Ishikawa (cell line): Measurements from ENCODE around the gene ST6GALNAC1.

Experiments used
- CEBPB ChIP-seq: IDR thresholded peaks from 2 replicates; pipeline ENCODE4 v1.6.1; 2012
- CREB1 ChIP-seq: IDR thresholded peaks from 2 replicates; pipeline ENCODE4 v1.6.1; 2012; ENCODE audit warnings: low read depth
- EGR1 ChIP-seq: IDR thresholded peaks from 2 replicates; pipeline ENCODE4 v1.6.1; 2012
- EP300 ChIP-seq: IDR thresholded peaks from 2 replicates; pipeline ENCODE4 v1.6.1; 2012; ENCODE audit warnings: borderline replicate concordance
- NFIC ChIP-seq: IDR thresholded peaks from 2 replicates; pipeline ENCODE4 v1.6.1; 2012
- RAD21 ChIP-seq: IDR thresholded peaks from 2 replicates; pipeline ENCODE4 v1.6.1; 2012; ENCODE audit warnings: low read depth
- TAF1 ChIP-seq: IDR thresholded peaks from 2 replicates; pipeline ENCODE4 v1.6.1; 2012; ENCODE audit warnings: low read depth, mild to moderate bottlenecking
- TCF12 ChIP-seq: IDR thresholded peaks from 2 replicates; pipeline ENCODE4 v1.6.1; 2012; ENCODE audit warnings: low read depth
- TF ChIP-seq, protein P1 (sequence below): IDR thresholded peaks from 2 replicates; pipeline ENCODE4 v1.6.1; 2012; ENCODE audit warnings: low read depth, mild to moderate bottlenecking
- TF ChIP-seq, protein P2 (sequence below): IDR thresholded peaks from 2 replicates; pipeline ENCODE4 v1.6.1; 2012
- TF ChIP-seq, protein P3 (sequence below): IDR thresholded peaks from 2 replicates; pipeline ENCODE4 v1.6.1; 2012

DNA sequence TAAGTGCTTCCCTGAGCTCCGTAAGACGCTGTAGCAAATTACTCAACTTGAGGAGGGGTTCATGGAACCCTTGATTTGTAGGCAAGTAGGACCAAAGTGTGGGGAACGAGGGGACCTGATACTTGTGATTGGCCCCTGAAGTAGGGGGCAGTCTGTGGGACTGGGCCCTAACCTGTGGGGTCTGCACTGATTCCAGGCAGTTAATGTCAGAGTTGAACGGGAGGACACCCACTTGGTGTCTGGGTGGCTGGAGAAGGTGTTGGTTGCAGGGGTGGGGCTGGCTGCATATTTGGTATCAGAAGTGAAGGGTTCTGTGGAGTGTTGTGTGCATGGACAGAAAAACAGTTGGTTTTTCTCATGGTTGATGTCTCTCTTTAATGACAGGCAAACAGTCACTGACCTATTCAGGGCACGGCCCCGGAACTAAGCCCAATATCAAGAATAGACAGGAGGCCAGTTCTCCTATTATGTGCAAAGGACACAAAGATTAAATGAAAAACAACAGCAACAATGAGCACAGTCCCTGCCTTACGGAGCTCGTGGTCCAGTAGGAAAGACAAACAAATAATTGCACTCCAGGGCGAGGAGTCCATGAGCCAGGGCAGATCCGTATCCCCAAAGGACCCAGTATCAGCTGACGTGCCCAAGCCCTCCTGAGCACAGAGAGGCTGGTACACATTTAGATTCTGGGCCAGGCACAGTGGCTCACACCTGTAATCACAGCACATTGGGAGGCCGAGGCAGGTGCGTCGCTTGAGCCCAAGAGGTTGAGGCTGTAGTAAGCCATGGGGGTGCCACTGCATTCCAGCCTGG lies 48.0 kb upstream of the ST6GALNAC1 start:
- TF ChIP-seq CEBPB (no peak), TAF1 (no peak), EGR1 (no peak), CREB1 (no peak), RAD21 (no peak), EP300 (no peak), TCF12 (no peak), NFIC (no peak)
- TF ChIP-seq, protein P1, sequence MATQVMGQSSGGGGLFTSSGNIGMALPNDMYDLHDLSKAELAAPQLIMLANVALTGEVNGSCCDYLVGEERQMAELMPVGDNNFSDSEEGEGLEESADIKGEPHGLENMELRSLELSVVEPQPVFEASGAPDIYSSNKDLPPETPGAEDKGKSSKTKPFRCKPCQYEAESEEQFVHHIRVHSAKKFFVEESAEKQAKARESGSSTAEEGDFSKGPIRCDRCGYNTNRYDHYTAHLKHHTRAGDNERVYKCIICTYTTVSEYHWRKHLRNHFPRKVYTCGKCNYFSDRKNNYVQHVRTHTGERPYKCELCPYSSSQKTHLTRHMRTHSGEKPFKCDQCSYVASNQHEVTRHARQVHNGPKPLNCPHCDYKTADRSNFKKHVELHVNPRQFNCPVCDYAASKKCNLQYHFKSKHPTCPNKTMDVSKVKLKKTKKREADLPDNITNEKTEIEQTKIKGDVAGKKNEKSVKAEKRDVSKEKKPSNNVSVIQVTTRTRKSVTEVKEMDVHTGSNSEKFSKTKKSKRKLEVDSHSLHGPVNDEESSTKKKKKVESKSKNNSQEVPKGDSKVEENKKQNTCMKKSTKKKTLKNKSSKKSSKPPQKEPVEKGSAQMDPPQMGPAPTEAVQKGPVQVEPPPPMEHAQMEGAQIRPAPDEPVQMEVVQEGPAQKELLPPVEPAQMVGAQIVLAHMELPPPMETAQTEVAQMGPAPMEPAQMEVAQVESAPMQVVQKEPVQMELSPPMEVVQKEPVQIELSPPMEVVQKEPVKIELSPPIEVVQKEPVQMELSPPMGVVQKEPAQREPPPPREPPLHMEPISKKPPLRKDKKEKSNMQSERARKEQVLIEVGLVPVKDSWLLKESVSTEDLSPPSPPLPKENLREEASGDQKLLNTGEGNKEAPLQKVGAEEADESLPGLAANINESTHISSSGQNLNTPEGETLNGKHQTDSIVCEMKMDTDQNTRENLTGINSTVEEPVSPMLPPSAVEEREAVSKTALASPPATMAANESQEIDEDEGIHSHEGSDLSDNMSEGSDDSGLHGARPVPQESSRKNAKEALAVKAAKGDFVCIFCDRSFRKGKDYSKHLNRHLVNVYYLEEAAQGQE, result no peak
- TF ChIP-seq, protein P2, sequence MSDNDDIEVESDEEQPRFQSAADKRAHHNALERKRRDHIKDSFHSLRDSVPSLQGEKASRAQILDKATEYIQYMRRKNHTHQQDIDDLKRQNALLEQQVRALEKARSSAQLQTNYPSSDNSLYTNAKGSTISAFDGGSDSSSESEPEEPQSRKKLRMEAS, result no peak
- TF ChIP-seq, protein P3, sequence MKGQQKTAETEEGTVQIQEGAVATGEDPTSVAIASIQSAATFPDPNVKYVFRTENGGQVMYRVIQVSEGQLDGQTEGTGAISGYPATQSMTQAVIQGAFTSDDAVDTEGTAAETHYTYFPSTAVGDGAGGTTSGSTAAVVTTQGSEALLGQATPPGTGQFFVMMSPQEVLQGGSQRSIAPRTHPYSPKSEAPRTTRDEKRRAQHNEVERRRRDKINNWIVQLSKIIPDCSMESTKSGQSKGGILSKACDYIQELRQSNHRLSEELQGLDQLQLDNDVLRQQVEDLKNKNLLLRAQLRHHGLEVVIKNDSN, result no peak
